NCI-H345 treated with DMSO at 0.1 percent for 48 hours (cell line): ENCODE measurements around the gene CSTB.

ENCODE experiments used
- DNase-seq: peaks from one replicate; lab custom pipeline; 2025; ENCODE audit not compliant: unreplicated experiment; lab: John Stamatoyannopoulos, UW

The CSTB gene

DNA sequence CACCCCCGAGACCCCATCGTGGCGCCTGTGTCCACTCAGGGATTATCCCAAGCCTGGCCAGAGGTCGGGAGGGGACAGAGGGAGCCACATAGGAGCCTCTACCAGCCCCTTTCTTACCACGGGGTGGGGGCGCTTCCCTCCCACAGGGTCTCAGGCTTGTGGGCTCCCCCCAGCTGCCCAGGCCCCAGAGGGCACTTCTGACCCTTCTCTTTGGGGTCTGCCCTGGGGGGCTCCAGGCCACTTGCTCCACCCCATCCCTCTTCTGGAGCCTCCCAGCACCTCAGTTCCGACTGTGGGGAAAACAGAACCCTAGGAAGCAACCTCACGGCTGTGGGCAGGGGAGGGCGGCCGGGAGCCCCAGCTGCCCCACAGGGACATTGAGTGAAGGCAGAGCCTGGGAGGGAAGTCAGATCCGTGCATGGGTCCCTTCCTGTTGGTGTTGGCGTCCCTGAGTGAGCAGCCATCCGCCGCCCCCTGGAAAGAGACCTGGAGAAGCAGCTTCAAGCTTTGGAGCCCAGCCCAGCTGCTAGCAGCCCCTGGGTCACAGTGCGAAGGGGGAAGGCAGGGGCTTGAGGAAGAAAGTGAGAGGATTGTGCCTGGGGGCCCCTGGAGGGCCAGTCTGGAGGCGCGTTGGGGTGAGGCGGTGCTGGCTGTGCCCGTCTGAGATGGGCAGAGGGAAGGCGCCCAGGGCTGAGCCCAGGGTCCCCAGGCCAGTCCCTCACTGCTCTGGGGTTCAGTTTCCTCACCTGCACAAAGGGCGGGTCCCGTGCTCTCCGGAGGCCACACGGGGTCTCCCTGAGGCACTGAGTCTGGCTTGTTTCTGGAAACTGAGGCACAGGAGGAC lies 35.4 kb upstream of the CSTB start:
- DNase-seq, result peak; percentile 37

GRCh38 chr21:43810505-43811261 lies 34.6 kb upstream of the CSTB start:
- DNase-seq, result peak; percentile 80

- no peak for DNase-seq
Measured at GRCh38 chr21:43809853-43810504, 33.9 kb upstream of the CSTB start.

DNA sequence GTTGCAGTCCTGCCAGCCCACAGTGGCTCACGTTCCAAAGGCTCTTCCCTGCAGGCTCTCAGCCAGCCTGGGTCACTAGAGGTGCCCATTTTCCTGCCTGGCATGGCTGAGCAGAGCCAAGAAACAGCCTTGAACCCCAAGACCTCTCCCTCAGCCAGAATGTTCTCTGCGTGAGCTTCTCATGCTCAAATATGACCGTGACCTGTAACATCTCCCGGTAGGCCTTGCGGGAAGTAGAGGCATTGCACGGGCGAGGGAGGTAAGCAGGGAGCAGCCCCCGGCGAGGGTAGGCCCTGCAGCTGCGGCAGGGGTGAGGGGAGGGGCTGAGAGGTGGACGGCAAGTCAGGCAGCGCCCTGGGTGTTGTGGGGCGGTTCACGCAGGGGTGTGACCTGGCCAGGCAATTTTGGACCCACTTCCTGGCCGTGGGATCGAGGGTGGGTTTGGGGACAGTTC lies 33.3 kb upstream of the CSTB start:
- no peak for DNase-seq

DNA sequence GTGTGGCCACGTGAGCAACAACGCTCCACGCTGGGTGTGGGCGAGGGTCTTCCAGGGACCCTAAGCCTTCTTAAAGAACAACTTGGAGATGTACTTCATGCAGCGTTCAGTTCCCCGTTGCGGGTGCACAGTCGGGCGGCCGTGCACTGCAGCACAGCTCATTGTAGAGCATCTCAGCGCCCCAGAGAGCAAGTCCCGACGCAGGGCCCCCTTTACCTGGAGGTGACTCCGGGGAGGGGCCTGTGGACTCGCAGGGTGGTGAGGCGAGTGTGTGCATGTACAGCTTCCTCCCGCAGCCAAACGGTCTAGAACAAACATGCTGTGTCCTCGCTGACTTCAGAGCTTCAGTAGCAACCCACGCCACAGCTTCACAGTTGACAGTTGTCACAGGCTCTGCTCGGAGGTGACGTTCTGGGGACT lies 32.7 kb upstream of the CSTB start:
- DNase-seq, result no peak

DNA sequence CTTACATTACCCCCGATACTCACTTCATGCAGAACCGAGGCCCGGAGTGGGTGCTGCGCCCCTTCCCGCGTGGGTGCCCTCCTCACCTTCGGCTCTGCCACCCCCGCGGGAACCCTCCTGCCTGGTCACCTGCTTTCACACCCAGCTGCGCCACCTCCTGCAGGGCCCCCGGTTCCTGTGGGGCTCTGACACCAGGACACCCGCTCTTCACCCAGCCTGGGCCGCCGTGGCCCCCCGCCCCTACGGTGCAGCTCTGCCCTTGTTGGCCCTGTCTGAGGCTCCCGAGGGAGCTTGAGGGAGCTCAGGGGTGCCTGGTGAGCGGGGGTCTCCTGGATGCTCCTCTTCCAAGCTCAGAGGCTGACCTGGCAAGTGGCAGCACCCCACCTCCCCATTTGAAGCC lies 32.3 kb upstream of the CSTB start:
- DNase-seq, result no peak

- no peak for DNase-seq
Measured at GRCh38 chr21:43806017-43806710, 30.1 kb upstream of the CSTB start.

GRCh38 chr21:43805275-43805800 lies 29.2 kb upstream of the CSTB start:
- no peak for DNase-seq

- DNase-seq, result no peak
Measured at GRCh38 chr21:43803558-43804300, 27.6 kb upstream of the CSTB start.

DNA sequence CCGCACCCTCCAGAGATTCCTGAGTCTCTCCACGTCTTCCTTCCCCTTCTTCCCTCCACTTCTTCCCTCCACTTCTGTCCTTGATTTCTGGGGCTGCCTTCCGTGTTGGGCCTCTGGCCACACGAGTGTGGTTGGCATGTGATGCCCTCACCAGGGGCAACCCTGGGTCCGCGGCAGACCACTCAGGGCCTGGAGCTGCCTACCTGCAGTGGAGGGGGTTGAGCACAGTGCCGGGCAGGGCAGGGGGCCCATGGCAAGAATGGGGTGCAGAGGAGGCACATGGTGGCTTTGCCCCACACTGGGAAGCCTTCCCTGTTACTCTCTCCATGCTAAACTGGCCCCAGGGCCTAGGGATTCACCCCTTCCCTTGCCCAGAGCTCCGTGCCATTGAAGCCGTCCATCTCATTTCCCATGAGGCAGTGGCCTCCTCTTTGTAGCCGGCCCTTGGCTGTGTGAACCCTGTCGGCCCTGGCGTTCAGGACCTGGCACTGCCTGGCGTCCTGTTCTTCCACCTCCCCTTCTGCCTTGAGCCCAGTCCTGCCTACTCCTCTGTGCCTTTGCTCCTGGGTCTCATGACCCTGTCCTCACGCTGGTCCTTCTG lies 26.7 kb upstream of the CSTB start:
- DNase-seq, result no peak

GRCh38 chr21:43801006-43801783 lies 25.1 kb upstream of the CSTB start:
- DNase-seq, result no peak

DNA sequence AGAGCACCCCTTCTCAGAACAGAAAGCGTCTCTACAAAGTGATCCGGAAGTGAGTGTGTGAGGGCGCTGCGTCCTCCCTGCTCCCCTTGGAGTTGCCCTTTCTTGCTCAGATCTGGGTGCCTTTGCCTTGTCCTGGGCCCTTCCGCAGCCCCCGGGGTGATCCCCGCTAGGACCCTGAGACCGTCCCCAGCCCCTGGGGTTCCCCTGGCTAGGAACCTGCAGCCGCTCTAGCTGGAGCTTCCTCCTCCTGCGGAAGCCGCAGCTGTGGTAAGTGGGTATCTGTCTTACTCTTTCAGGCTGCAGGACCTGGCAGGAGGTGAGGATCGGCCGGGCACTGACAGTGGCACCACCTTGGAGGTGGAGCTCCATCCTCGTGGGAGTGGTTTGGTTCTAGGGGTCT lies 24.5 kb upstream of the CSTB start:
- no peak for DNase-seq

- no peak for DNase-seq
Measured at GRCh38 chr21:43800124-43800523, 24.0 kb upstream of the CSTB start.

DNA sequence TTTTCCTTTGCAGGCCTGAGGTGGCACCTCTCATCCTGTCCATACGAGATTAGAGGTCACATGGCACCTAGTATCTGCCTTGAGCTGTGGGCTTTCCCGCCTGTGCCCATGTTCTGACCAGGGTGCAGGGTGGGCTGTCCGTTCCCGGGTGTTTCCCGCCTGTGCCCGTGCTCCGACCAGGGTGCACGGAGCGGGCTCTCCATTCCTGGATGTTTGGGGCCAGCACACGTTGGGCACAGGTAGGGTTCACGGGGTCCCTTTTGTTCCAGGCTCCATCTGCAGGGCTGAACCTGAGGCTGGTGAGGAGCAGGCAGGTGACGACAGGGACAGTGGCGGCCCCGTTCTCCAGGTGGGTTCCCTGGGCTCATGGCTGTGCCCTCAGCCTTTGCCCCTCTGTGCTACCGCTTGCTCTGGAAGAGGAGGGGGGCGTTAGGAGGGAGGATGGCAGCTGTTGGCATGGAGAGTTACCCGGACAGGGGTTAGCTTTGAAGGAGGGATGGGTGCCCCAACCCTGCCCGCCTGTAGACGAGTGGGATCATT lies 23.3 kb upstream of the CSTB start:
- DNase-seq, result no peak

- DNase-seq, result no peak
Measured at GRCh38 chr21:43797925-43798715, 22.0 kb upstream of the CSTB start.

DNA sequence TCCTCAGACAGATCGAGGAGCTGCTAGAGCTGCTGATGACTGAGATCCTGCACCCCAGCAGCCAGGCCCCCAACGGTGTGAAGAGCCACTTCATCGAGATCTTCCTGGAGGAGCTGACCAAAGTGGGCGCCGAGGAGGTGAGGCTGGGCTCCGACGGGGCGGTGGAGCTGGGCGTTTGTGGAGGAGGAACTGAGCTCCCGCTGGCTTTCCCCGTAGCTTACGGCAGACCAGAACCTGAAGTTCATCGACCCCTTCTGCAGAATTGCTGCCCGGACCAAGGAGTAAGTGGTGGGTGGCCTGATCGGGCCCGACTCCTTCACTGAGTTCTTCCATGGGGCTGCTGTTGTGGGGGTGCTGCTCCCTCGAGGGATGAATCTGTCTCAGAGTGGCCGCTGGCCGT lies 21.3 kb upstream of the CSTB start:
- no peak for DNase-seq

GRCh38 chr21:43794857-43795256 lies 18.7 kb upstream of the CSTB start:
- DNase-seq, result no peak

DNA sequence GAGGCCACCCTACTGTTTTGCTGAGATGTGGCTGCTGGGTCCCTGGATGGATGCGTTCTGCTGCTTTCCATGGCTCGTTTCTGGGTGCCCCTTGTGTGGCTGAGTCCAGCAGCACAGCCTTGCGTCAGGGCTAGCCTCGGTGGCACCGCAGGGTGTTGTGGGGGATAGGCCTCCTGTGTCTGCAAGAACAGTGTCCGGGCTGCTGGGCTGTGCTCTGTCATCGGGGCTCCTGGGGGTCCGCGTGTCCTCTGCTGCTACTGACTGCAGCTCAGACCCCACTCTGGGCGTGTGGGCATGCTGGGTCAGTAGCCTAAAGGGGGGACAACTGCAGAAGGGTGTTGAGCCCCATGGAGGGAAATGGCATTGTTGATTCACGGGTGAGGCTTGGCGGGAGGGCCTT lies 18.2 kb upstream of the CSTB start:
- DNase-seq, result no peak
